ENCODE measurements around the gene ATP6V0A1.

GRCh38 chr17:42457107-42457792 lies 1.4 kb upstream of the ATP6V0A1 start:
- no peak for TF ChIP-seq CTCF (IDR thresholded peaks at IDR 0.05; ENCODE audit: low read depth, low read length, missing input control)
- TF ChIP-seq MAX (IDR thresholded peaks at IDR 0.05): no peak
- no peak for TF ChIP-seq ATF3 (IDR thresholded peaks at IDR 0.05)
- peak; percentile 8 for TF ChIP-seq YY1 (IDR thresholded peaks at IDR 0.05)
- no peak for TF ChIP-seq REST (IDR thresholded peaks at IDR 0.05)
- no peak for TF ChIP-seq RAD21 (IDR thresholded peaks at IDR 0.05)
- no peak for TF ChIP-seq HNF4A (conservative IDR thresholded peaks at IDR 0.05)
- TF ChIP-seq ZBTB33 (IDR thresholded peaks at IDR 0.05): no peak
- TF ChIP-seq RXRA (IDR thresholded peaks at IDR 0.05): no peak
- no peak for TF ChIP-seq GABPA (IDR thresholded peaks at IDR 0.05 in 1 of 2, conservative IDR thresholded peaks at IDR 0.05 in 1 of 2)
- no peak for TF ChIP-seq JUND (IDR thresholded peaks at IDR 0.05)
- no peak for TF ChIP-seq FOXA1 (IDR thresholded peaks at IDR 0.05)
- TF ChIP-seq TAF1 (conservative IDR thresholded peaks at IDR 0.05): no peak
- no peak for TF ChIP-seq SP1 (IDR thresholded peaks at IDR 0.05)
